ENCODE results near the gene CFAP299.

DNA sequence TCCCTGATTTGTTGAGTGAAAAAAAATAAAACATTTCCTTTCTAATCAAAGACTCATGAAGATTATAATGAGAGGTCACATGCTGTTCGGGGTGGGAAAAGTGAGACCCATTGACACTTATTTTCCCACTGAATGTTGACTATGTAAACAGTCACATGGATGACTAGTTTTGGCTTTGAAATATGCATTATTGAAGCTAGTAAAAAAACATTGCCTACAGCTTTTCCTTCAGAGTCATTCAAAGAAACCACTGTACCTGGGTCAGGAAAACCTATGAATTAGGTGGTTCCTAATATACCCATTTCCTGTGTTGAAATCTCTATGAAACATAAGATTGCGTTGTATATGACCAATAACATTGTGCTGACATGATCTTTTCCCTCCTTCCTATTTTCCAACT lies 251.2 kb downstream of the CFAP299 start:
- no peak for TF ChIP-seq CTCF (IDR thresholded peaks at IDR 0.05)
- no peak for TF ChIP-seq ZFX (IDR thresholded peaks at IDR 0.05; ENCODE audit: borderline replicate concordance)
